ENCODE results near the gene UTP15.

The UTP15 gene

DNA sequence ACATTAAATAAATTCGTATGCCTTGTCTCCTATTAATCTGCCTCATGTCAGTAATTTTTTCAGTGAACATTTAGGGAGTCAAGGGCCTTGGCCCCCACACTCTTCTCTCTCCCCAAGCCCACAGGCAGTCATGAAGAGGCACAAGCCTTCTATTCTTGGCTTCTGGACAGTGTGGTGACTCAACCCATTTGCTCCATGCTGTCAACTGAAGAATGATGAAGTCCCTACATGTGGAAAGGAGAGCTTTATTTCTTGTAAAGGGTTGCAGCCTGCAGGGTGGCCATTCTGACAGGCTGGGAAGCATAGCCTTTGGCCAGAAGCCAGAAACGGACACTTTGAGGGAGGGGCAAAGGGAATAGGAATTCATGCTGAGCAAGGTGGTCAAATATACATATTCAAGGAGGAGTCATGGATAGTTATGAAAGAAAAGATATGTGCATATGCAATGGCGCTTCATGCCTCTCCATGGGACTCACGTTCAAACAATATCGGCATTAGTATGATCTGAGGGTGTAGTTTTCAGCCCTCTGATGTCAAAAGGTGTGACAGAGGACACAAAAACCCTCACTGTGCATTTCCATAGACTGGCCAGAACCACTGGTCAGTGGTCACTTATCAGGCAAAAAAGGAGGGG, 31.4 kb upstream of the UTP15 start:
- TF ChIP-seq CTCF (conservative IDR thresholded peaks at IDR 0.05; ENCODE audit: low read length) (no peak), EZH2phosphoT487 (IDR thresholded peaks at IDR 0.05; ENCODE audit: borderline replicate concordance) (no peak)
- no peaks in the 10 kb centered on the region for H3K36me3 ChIP-seq (ENCODE audit: insufficient read depth, low read length)
- H3K79me2 ChIP-seq (ENCODE audit: insufficient read depth, low read length): no peaks in the 10 kb centered on the region
- H3K4me2 ChIP-seq (ENCODE audit: low read depth, low read length, poor library complexity, severe bottlenecking): no peak overlapping the region
- no peak overlapping the region for H2AFZ ChIP-seq (ENCODE audit: low read length)
- H3K9ac ChIP-seq (ENCODE audit: low read depth, low read length, poor library complexity, severe bottlenecking): no peak overlapping the region
- no peaks in the 10 kb centered on the region for H3K9me3 ChIP-seq (ENCODE audit: insufficient read depth, low read depth, low read length)
- H3K27me3 ChIP-seq (ENCODE audit: insufficient read depth, low read length, poor library complexity, severe bottlenecking): no peaks in the 10 kb centered on the region
- no peaks in the 10 kb centered on the region for H3K9me2 ChIP-seq (replicated peaks; ENCODE audit: low read depth, low read length)
- H3F3A ChIP-seq (ENCODE audit: low read depth): no peaks in the 10 kb centered on the region
- no peaks in the 10 kb centered on the region for H3K4me1 ChIP-seq (ENCODE audit: insufficient read depth, low read length, poor library complexity, severe bottlenecking)
- H4K20me1 ChIP-seq (ENCODE audit: insufficient read depth, low read length, poor library complexity, severe bottlenecking): no peaks in the 10 kb centered on the region
- H3K4me3 ChIP-seq (ENCODE audit: low read length, poor library complexity, severe bottlenecking): no peak overlapping the region

DNA sequence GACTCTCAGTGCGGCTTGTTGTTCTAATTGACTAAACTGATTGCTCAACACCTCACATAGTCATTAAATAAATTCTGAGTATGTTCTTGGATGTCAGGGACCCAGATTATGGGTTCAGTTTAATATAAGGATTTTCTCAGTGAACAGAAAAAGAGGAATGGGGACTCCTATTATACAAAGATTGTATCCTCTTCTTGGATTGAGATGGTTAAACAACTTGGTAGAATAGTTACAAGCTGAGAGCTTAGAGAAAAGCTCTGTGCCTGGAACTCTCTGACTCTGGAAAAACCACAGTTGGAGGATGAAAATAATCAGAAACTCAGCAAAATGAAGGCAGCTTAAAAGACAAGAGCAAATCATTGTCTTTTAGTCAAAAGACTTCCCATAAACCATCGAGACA, 30.6 kb upstream of the UTP15 start:
- Histone ChIP-seq H3K4me3 (ENCODE audit: low read length, poor library complexity, severe bottlenecking) (no peak overlapping the region), H3K36me3 (ENCODE audit: insufficient read depth, low read length) (no peaks in the 10 kb centered on the region), H3K9me2 (replicated peaks; ENCODE audit: low read depth, low read length) (no peaks in the 10 kb centered on the region), H4K20me1 (ENCODE audit: insufficient read depth, low read length, poor library complexity, severe bottlenecking) (no peaks in the 10 kb centered on the region), H3K27me3 (ENCODE audit: insufficient read depth, low read length, poor library complexity, severe bottlenecking) (no peaks in the 10 kb centered on the region), H3K79me2 (ENCODE audit: insufficient read depth, low read length) (no peaks in the 10 kb centered on the region), H3K4me2 (ENCODE audit: low read depth, low read length, poor library complexity, severe bottlenecking) (no peak overlapping the region), H3K4me1 (ENCODE audit: insufficient read depth, low read length, poor library complexity, severe bottlenecking) (no peaks in the 10 kb centered on the region), H3K9me3 (ENCODE audit: insufficient read depth, low read depth, low read length) (no peaks in the 10 kb centered on the region), H2AFZ (ENCODE audit: low read length) (no peak overlapping the region), H3K9ac (ENCODE audit: low read depth, low read length, poor library complexity, severe bottlenecking) (no peak overlapping the region), H3F3A (ENCODE audit: low read depth) (no peaks in the 10 kb centered on the region)
- TF ChIP-seq EZH2phosphoT487 (IDR thresholded peaks at IDR 0.05; ENCODE audit: borderline replicate concordance): no peak
- TF ChIP-seq CTCF (conservative IDR thresholded peaks at IDR 0.05; ENCODE audit: low read length): no peak

GRCh38 chr5:73539730-73540129, 25.8 kb upstream of the UTP15 start:
- no peak for TF ChIP-seq CTCF (conservative IDR thresholded peaks at IDR 0.05; ENCODE audit: low read length)
- TF ChIP-seq EZH2phosphoT487 (IDR thresholded peaks at IDR 0.05; ENCODE audit: borderline replicate concordance): no peak
- no peaks in the 10 kb centered on the region for H3K9me2 ChIP-seq (replicated peaks; ENCODE audit: low read depth, low read length)

More at GRCh38 chr5:73539730-73540129, 25.8 kb upstream of the UTP15 start:
- H2AFZ ChIP-seq (ENCODE audit: low read length): no peak overlapping the region
- H4K20me1 ChIP-seq (ENCODE audit: insufficient read depth, low read length, poor library complexity, severe bottlenecking): no peaks in the 10 kb centered on the region
- H3K27me3 ChIP-seq (ENCODE audit: insufficient read depth, low read length, poor library complexity, severe bottlenecking): no peaks in the 10 kb centered on the region
- H3K9me3 ChIP-seq (ENCODE audit: insufficient read depth, low read depth, low read length): no peaks in the 10 kb centered on the region
- H3K79me2 ChIP-seq (ENCODE audit: insufficient read depth, low read length): no peaks in the 10 kb centered on the region
- H3K4me3 ChIP-seq (ENCODE audit: low read length, poor library complexity, severe bottlenecking): no peak overlapping the region
- no peaks in the 10 kb centered on the region for H3F3A ChIP-seq (ENCODE audit: low read depth)
- no peaks in the 10 kb centered on the region for H3K36me3 ChIP-seq (ENCODE audit: insufficient read depth, low read length)
- H3K4me2 ChIP-seq (ENCODE audit: low read depth, low read length, poor library complexity, severe bottlenecking): no peak overlapping the region
- H3K4me1 ChIP-seq (ENCODE audit: insufficient read depth, low read length, poor library complexity, severe bottlenecking): no peaks in the 10 kb centered on the region
- H3K9ac ChIP-seq (ENCODE audit: low read depth, low read length, poor library complexity, severe bottlenecking): no peak overlapping the region

All from Loucy (cell line).